ENCODE data around the gene LPP.

DNA sequence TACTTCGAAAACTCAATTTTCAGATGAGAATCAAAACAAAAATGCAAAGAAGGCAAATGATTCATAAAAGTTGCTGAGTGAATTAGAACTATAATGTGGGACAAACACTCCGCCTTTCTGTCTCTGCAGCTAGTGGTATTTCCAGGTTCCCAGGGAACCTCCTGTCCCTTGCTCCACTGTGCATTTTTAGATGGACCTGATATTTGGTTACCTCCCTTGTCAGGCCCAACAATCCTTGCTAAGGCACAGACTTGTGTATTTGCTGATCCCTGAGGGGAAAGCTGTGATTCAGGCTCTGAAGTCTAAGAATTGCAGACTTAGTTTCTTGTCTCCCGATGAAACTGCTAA is 162.7 kb downstream of the LPP start:
- TF ChIP-seq POLR2A (IDR thresholded peaks at IDR 0.05; ENCODE audit: low read length): no peak
- TF ChIP-seq GATA1 (IDR thresholded peaks at IDR 0.05; ENCODE audit: low read depth, low read length): no peak
